Tibial artery (tissue), 4 donors: ENCODE measurements around the gene LGALS1.

Experiments used
- DNase-seq, 2 donors: peaks; one replicate each; pipeline ENCODE4 v3.0.0-alpha.2; 2019
- H3K27ac ChIP-seq, 2 donors: fragments of 200-600 bp; sonication (generic) in 1 of 2; 1 replicate in 1 of 2; 2 replicates in 1 of 2; pipeline ENCODE4 v1.5.1; 2018 to 2019; ENCODE audit warnings: mild to moderate bottlenecking in 1 of 2
- H3K27me3 ChIP-seq, 2 donors: fragments of 200-600 bp; sonication (generic) in 1 of 2; one replicate each; pipeline versions ENCODE4 v1.5.1 to v1.6.0; 2016 to 2019
- H3K36me3 ChIP-seq, 3 donors: fragments of 200-600 bp; sonication (generic) in 2 of 3; one replicate each; pipeline ENCODE4 v1.5.1; 2016 to 2019; ENCODE audit warnings: mild to moderate bottlenecking in 2 of 3
- H3K4me1 ChIP-seq, 4 donors: fragments of 200-600 bp; sonication (generic) in 2 of 4; 1 replicate in 3 of 4; 2 replicates in 1 of 4; pipeline ENCODE4 v1.5.1; 2016 to 2019
- H3K4me3 ChIP-seq, 2 donors: fragments of 200-600 bp; sonication (generic) in 1 of 2; 1 replicate in 1 of 2; 2 replicates in 1 of 2; pipeline ENCODE4 v1.5.1; 2018 to 2019; ENCODE audit warnings: mild to moderate bottlenecking in 2 of 2
- H3K9me3 ChIP-seq, 3 donors: fragments of 200-600 bp; sonication (generic) in 1 of 3; one replicate each; pipeline ENCODE4 v1.5.1; 2016 to 2019
- intact Hi-C: fragments of 100-400 bp; cut with DNase I; formaldehyde crosslinking; loops from one replicate; pipeline ENCODE4 v1.15.0; 2023; ENCODE audit warnings: low total_unique reads
- TF ChIP-seq, protein P1 (sequence below), 2 experiments: fragments of 200-600 bp in 1 of 2; fragments of 450-650 bp in 1 of 2; IDR thresholded peaks; one replicate each; pipeline ENCODE4 v1.5.1; 2017 to 2019; ENCODE audit warnings: antibody characterized with exemption in 2 of 2, mild to moderate bottlenecking in 1 of 2, moderate library complexity in 1 of 2

The LGALS1 gene

DNA sequence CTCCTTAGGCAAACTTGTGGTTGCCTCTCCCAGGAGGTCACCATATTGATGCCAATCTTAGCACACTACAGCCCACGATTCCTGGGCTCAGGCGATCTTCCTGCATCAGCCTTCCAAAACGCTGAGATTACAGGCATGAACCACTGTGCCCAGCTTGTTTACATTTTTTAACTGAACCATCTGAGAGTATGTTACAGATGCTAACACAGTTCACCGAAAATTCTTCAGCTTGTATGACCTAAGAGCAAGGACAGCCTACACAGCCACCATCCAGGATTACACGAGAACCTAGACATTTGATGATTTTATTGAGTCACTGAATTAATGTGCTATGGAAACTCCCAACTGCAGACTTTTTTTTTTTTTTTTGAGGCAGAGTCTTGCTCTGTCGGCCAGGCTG lies 5.8 kb upstream of the LGALS1 start:
- intact Hi-C loops, result no loop called here
- H3K36me3 ChIP-seq, result peaks cover 0 to 15% (median 14%) of the 10 kb centered on the region in 3 donors
- no peak for DNase-seq
- H3K27me3 ChIP-seq, result no peaks in the 10 kb centered on the region
- no peak overlapping the region for H3K27ac ChIP-seq
- H3K4me1 ChIP-seq, result peaks cover 0 to 27% (median 16%) of the 10 kb centered on the region in 4 donors
- H3K4me3 ChIP-seq, result no peak overlapping the region
- no peaks in the 10 kb centered on the region for H3K9me3 ChIP-seq
- TF ChIP-seq, protein P1, sequence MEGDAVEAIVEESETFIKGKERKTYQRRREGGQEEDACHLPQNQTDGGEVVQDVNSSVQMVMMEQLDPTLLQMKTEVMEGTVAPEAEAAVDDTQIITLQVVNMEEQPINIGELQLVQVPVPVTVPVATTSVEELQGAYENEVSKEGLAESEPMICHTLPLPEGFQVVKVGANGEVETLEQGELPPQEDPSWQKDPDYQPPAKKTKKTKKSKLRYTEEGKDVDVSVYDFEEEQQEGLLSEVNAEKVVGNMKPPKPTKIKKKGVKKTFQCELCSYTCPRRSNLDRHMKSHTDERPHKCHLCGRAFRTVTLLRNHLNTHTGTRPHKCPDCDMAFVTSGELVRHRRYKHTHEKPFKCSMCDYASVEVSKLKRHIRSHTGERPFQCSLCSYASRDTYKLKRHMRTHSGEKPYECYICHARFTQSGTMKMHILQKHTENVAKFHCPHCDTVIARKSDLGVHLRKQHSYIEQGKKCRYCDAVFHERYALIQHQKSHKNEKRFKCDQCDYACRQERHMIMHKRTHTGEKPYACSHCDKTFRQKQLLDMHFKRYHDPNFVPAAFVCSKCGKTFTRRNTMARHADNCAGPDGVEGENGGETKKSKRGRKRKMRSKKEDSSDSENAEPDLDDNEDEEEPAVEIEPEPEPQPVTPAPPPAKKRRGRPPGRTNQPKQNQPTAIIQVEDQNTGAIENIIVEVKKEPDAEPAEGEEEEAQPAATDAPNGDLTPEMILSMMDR (IDR thresholded peaks at IDR 0.05), result no peak

DNA sequence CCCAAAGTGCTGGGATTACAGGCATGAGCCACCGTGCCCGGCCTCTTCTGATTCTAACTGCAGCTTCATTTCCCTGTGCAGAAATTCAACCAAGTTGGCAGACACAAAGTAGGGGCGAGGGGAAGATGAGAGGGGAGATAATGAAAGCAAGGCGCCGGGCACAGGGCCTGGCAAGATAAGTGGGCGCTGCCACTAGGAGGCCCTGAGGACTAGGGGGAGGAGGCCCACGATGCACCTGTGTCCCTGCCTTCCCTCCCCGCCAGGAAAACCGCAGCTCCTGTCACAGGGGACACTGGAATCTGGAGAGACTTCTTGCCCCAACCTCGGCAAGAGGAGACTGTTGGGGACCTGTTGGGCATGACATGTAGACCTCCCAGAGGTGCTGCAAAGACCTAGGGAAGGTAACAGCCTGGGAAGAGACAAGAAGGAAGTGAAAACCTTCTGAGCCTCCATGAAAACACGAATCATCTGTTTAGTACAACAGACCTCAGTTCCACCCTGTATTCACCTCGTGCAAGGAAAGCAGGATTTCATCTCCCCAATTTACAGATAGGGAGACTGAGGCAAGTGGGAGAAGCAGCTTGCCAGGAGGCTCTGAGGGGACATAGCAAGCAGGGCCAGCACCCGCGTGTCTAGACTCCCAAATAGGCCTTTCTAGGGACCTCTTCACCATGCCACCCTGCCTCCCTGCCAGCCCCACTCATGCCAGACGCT lies 3.1 kb upstream of the LGALS1 start:
- intact Hi-C loops, result no loop called here
- Histone ChIP-seq H3K27ac (peak overlapping the region; percentile 81 to 94), H3K36me3 (no peaks in the 10 kb centered on the region), H3K9me3 (no peaks in the 10 kb centered on the region), H3K27me3 (no peaks in the 10 kb centered on the region), H3K4me3 (no peak overlapping the region), H3K4me1 (peaks cover 0 to 48% (median 20%) of the 10 kb centered on the region in 4 donors)
- no peak for DNase-seq
- TF ChIP-seq, protein P1 (IDR thresholded peaks at IDR 0.05), result no peak

DNA sequence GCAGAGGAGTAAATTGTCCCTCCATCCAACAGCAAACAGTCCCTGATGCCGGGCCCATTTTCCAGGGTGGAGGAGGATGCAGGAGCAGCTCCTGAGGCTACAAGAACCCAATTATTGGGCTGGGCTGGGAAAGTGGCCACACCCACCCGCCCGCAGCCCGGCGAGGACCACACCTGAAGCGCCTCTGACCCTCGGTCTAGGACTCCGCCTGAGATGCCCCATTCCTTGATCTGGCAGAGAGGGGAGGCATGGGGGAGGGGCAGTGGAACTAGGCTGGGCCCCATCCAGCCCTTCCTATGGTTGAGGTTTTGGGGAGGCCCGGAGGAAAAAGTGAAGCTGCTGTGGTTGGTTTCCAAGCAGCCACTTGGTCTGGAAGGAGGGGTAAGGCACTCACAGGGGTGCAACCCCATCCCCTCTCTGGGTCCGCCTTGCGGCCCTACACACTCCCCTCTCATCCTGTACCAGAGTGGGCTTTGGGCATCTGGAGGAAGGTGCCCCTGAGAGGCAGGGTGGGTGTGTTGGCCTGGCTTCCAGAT lies 2.4 kb upstream of the LGALS1 start:
- Histone ChIP-seq H3K4me1 (peaks cover 0 to 54% (median 23%) of the 10 kb centered on the region in 4 donors), H3K27me3 (no peaks in the 10 kb centered on the region), H3K4me3 (no peak overlapping the region), H3K9me3 (no peaks in the 10 kb centered on the region), H3K27ac (peak overlapping the region; percentile 81 to 94), H3K36me3 (peaks cover 0 to 3% (median 3%) of the 10 kb centered on the region in 3 donors)
- TF ChIP-seq, protein P1 (IDR thresholded peaks at IDR 0.05), result no peak
- DNase-seq, result no peak
- intact Hi-C loops, result no loop called here

DNA sequence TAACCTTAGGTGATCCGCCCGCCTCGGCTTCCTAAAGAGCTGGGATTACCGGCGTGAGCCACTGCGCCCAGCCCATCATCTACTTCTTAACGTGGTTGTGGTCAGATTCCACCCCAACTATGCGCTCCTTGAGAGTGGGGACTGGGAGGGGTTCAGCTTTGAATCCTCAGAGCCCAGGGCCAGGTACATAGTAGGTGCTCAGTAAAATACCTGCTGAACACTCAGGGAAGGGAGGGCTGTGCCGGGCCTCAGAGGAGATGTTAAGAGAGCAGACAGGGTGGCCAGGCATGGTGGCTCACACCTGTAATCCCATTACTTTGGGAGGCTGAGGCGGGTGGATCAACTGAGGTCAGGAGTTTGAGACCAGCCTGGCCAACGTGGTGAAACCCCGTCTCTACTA lies 1.2 kb upstream of the LGALS1 start:
- H3K9me3 ChIP-seq, result no peaks in the 10 kb centered on the region
- TF ChIP-seq, protein P1 (IDR thresholded peaks at IDR 0.05), result no peak
- intact Hi-C loops, result no loop called here
- peak overlapping the region; percentile 81 to 94 for H3K27ac ChIP-seq
- H3K36me3 ChIP-seq, result peaks cover 0 to 11% (median 10%) of the 10 kb centered on the region in 3 donors
- H3K4me3 ChIP-seq, result peak overlapping the region in 1 of 2 donors; percentile 84
- no peaks in the 10 kb centered on the region for H3K27me3 ChIP-seq
- DNase-seq, result no peak
- peaks cover 0 to 60% (median 28%) of the 10 kb centered on the region in 4 donors for H3K4me1 ChIP-seq

DNA sequence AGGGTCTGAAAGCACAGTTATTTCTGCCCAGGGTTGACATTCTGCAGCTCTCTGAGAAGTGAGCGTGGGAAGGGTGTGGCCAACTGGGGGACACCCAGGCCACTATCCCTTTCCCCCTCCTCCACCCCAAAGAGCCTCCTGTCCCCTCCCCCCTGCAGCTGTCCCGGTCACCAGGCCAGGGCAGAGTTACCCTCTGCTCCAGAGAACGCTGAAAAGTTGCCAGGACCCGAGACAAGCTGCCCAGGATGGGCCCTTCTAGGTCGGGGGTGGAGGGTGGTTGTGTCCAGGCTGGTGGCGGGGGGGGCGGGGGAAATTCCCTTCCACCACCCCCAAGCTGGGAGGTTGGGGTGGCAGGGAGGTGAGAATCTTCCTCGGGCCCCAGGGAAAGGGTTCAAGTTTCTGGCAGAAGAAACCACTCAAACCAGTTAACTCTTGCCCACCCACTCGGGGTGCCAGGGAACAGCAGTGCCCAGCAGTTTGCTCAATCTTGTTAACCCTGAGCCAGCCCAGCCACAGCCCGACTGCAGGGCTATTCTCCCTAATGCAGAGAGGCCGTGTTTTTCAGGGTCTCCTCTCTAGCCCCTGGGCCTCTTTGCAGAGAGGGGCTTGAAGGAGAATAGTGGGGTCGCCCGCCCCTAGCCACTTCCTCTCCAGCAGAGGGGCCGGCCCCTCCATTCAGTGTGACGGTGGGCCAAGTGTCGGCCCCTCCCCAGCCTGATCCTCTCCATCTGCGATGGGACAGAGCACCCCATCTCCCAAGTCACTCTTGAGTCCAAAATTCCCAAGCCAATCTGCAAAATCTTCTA lies 697 bp downstream of the LGALS1 start:
- peaks cover 0 to 62% (median 28%) of the 10 kb centered on the region in 4 donors for H3K4me1 ChIP-seq
- peak overlapping the region; percentile 81 to 94 for H3K27ac ChIP-seq
- peaks cover 0 to 23% (median 17%) of the 10 kb centered on the region in 3 donors for H3K36me3 ChIP-seq
- TF ChIP-seq, protein P1 (IDR thresholded peaks at IDR 0.05), result no peak
- intact Hi-C loops, result no loop called here
- peak overlapping the region; percentile 72 to 84 for H3K4me3 ChIP-seq
- no peaks in the 10 kb centered on the region for H3K27me3 ChIP-seq
- H3K9me3 ChIP-seq, result no peaks in the 10 kb centered on the region
- DNase-seq, result peak; percentile 41 to 82
